ENCODE results near the gene PFKP.

PFKP gene

GRCh38 chr10:3136336-3136735 lies 69.0 kb downstream of the PFKP start:
- no peak for DNase-seq (ENCODE audit: low read depth)

- no peak for DNase-seq (ENCODE audit: low read depth)
These were observed 69.6 kb downstream of the PFKP start for GRCh38 chr10:3136763-3137611.

GRCh38 chr10:3137958-3138726 lies 70.8 kb downstream of the PFKP start:
- no peak for DNase-seq (ENCODE audit: low read depth)

- DNase-seq (ENCODE audit: low read depth), result no peak
These were observed 72.0 kb downstream of the PFKP start for GRCh38 chr10:3139216-3139910.

GRCh38 chr10:3140280-3140679 lies 72.9 kb downstream of the PFKP start:
- no peak for DNase-seq (ENCODE audit: low read depth)

GRCh38 chr10:3141351-3142005 lies 74.1 kb downstream of the PFKP start:
- DNase-seq (ENCODE audit: low read depth), result no peak

- no peak for DNase-seq (ENCODE audit: low read depth)
These were observed 75.0 kb downstream of the PFKP start for GRCh38 chr10:3142146-3142875.

- DNase-seq (ENCODE audit: low read depth), result no peak
These were observed 76.0 kb downstream of the PFKP start for GRCh38 chr10:3143366-3143765.

GRCh38 chr10:3143791-3144434 lies 76.6 kb downstream of the PFKP start:
- DNase-seq (ENCODE audit: low read depth), result no peak

GRCh38 chr10:3145366-3145765 lies 78.0 kb downstream of the PFKP start:
- no peak for DNase-seq (ENCODE audit: low read depth)

GRCh38 chr10:3146289-3146688 lies 78.9 kb downstream of the PFKP start:
- DNase-seq (ENCODE audit: low read depth), result no peak

GRCh38 chr10:3147117-3147820 lies 79.9 kb downstream of the PFKP start:
- no peak for DNase-seq (ENCODE audit: low read depth)

- no peak for DNase-seq (ENCODE audit: low read depth)
These were observed 80.7 kb downstream of the PFKP start for GRCh38 chr10:3148041-3148440.

GRCh38 chr10:3148994-3149393 lies 81.6 kb downstream of the PFKP start:
- DNase-seq (ENCODE audit: low read depth), result no peak

- no peak for DNase-seq (ENCODE audit: low read depth)
These were observed 82.6 kb downstream of the PFKP start for GRCh38 chr10:3149918-3150317.

GRCh38 chr10:3150366-3150765 lies 83.0 kb downstream of the PFKP start:
- no peak for DNase-seq (ENCODE audit: low read depth)

- DNase-seq (ENCODE audit: low read depth), result no peak
These were observed 83.6 kb downstream of the PFKP start for GRCh38 chr10:3150961-3151360.

GRCh38 chr10:3151889-3152565 lies 84.7 kb downstream of the PFKP start:
- no peak for DNase-seq (ENCODE audit: low read depth)

GRCh38 chr10:3152566-3152935 lies 85.2 kb downstream of the PFKP start:
- no peak for DNase-seq (ENCODE audit: low read depth)

GRCh38 chr10:3154666-3155065 lies 87.3 kb downstream of the PFKP start:
- DNase-seq (ENCODE audit: low read depth), result no peak

All from stimulated activated CD8-positive, alpha-beta memory T cell treated with anti-CD3 and anti-CD28 coated beads, Interleukin-15, amount 100 ng/mL, for 1 hour (primary cell).